H1 (cell line): ENCODE measurements around the gene RUFY2. TPM values are rescaled to one million over a fixed set of nuclear protein-coding genes. Genes with fewer than 3 reads are reported as not detected.

Experiments
- GTF2F1 ChIP-seq: IDR thresholded peaks from 2 replicates; pipeline ENCODE4 v1.6.1; 2012; ENCODE audit warnings: low read depth, low read length, improper control_type of control experiment, borderline replicate concordance
- KDM1A ChIP-seq: fragments of 200-600, 300-600 bp; sonication (generic); IDR thresholded peaks from 2 replicates; pipeline ENCODE4 v1.7.1; 2016; ENCODE audit warnings: mild to moderate bottlenecking, low read length, borderline replicate concordance
- KDM4A ChIP-seq: IDR thresholded peaks from one replicate; pipeline ENCODE4 v1.7.1; 2012; ENCODE audit warnings: low read depth, mild to moderate bottlenecking, moderate library complexity, low read length, inconsistent platforms; ENCODE audit not compliant: severe bottlenecking
- NANOG ChIP-seq: IDR thresholded peaks from 2 replicates; pipeline ENCODE4 v1.6.1; 2011; ENCODE audit warnings: low read length, low read depth, mild to moderate bottlenecking, inconsistent platforms; ENCODE audit not compliant: insufficient read depth, poor library complexity, severe bottlenecking
- POLR2A ChIP-seq, 2 experiments: IDR thresholded peaks; 1 replicate in 1 of 2; 2 replicates in 1 of 2; pipeline ENCODE4 v1.6.1; 2011; ENCODE audit warnings: low read depth in 2 of 2, low read length in 2 of 2, mild to moderate bottlenecking in 2 of 2; ENCODE audit errors: control extremely low read depth in 1 of 2
- RAD21 ChIP-seq, 2 experiments: IDR thresholded peaks in 1 of 2; conservative IDR thresholded peaks in 1 of 2; 2 replicates each; pipeline ENCODE4 v1.6.1; 2011; ENCODE audit warnings: low read depth in 2 of 2, low read length in 2 of 2, improper control_type of control experiment in 1 of 2, inconsistent platforms in 1 of 2, mild to moderate bottlenecking in 1 of 2, moderate library complexity in 1 of 2
- SIN3A ChIP-seq, 2 experiments: IDR thresholded peaks in 1 of 2; conservative IDR thresholded peaks in 1 of 2; 2 replicates each; pipeline ENCODE4 v1.6.1; 2011 to 2012; ENCODE audit warnings: low read length in 2 of 2, improper control_type of control experiment in 1 of 2, low read depth in 1 of 2, mild to moderate bottlenecking in 1 of 2
- polyA plus RNA-seq, 7 experiments: library from polyadenylated mRNA; depleted of rRNA in 3 of 7; stranded (reverse) in 5 of 7; unstranded in 2 of 7; fragments of >200 nt in 5 of 7; fragments of 200-250 nt in 2 of 7; gene quantifications; 1 replicate in 5 of 7; 2 replicates in 1 of 7; 4 replicates in 1 of 7; pipeline versions ENCODE4 v1.2.1 to v1.2.3, GENCODE V29; 2011 to 2013; ENCODE audit warnings: missing spikeins in 2 of 7, mixed read lengths in 2 of 7
- total RNA-seq: library from RNA; stranded (reverse); fragmentation: NEBNext Ultra II Directional; extraction: Animal tissue kit (Norgen Biotek cat#: 25700); gene quantifications from 2 replicates; pipeline ENCODE4 v1.2.1, GENCODE V29; 2021
- TF ChIP-seq, protein P1 (sequence below): IDR thresholded peaks from 2 replicates; pipeline ENCODE4 v1.6.1; 2011; ENCODE audit warnings: low read depth, mild to moderate bottlenecking, low read length; ENCODE audit not compliant: insufficient read depth

The RUFY2 gene
- total and polyA plus RNA-seq, 2 of the 8 experiments (the other 6 are each of a cell fraction or from before 2014, with no cell fraction given): 3.4 to 12.0 TPM

DNA sequence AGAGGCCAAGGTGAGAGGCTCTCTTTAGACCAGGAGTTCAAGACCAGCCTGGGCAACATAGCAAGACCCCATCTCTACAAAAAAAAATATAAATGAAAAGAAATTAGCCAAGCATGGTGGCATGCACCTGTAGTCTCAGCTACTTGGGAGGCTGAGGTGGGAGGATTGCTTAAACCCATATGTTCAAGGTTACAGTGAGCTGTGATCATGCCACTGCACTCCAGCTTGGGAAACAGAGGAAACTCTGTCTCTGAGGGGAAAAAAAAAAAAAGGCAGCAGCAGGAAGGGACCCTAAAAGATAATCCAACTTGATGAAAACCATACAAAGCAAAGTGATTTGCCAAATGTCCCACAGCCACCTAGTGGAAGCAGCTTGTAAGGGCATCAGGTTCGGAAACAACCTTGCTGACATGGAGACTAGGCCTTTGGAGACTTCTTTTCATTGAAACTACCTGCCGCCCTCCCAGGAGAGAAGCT lies 58.8 kb downstream of the RUFY2 start (continued):
- TF ChIP-seq NANOG (no peak), POLR2A (IDR thresholded peaks at IDR 0.05; ENCODE audit: control extremely low read depth in 1 of 2, low read depth in 2 of 2, low read length in 2 of 2) (no peak), GTF2F1 (no peak), KDM1A (0 out of 2 replicates have a peak, but pooled peaks have one; percentile 56), KDM4A (no peak), RAD21 (IDR thresholded peaks at IDR 0.05 in 1 of 2, conservative IDR thresholded peaks at IDR 0.05 in 1 of 2; ENCODE audit: low read depth in 2 of 2, low read length in 2 of 2) (peak; percentile 57 to 74), SIN3A (conservative IDR thresholded peaks at IDR 0.05 in 1 of 2, IDR thresholded peaks at IDR 0.05 in 1 of 2; ENCODE audit: low read depth in 1 of 2, low read length in 2 of 2) (no peak)
- TF ChIP-seq, protein P1, sequence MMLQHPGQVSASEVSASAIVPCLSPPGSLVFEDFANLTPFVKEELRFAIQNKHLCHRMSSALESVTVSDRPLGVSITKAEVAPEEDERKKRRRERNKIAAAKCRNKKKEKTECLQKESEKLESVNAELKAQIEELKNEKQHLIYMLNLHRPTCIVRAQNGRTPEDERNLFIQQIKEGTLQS: no peak
